Brain pericyte (primary cell): ENCODE measurements around the gene PAFAH1B2.

Experiments used
- DNase-seq: peaks from one replicate; pipeline ENCODE4 v3.0.0-alpha.2; 2012; ENCODE audit warnings: low read depth, low spot score

The PAFAH1B2 gene

DNA sequence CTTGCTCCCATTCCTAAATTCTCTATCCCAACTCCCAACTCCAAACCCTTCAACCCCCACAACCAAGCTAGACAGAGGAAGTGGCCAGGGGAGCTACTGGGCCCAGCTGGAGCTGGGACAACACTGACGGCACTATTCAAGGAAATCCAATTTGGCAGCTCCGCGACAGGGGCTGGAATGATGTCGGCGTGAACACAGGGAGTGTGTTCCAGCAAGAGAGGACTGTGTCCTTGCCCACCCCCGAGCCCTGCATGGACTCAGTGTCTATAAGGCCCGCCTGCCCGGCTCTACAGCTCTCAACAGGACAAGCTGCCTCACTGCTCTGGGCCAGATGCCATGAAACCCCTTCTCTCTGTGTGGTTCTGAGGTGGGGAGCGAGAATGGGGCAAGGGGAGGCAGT lies 76.5 kb downstream of the PAFAH1B2 start:
- DNase-seq, result no peak

DNA sequence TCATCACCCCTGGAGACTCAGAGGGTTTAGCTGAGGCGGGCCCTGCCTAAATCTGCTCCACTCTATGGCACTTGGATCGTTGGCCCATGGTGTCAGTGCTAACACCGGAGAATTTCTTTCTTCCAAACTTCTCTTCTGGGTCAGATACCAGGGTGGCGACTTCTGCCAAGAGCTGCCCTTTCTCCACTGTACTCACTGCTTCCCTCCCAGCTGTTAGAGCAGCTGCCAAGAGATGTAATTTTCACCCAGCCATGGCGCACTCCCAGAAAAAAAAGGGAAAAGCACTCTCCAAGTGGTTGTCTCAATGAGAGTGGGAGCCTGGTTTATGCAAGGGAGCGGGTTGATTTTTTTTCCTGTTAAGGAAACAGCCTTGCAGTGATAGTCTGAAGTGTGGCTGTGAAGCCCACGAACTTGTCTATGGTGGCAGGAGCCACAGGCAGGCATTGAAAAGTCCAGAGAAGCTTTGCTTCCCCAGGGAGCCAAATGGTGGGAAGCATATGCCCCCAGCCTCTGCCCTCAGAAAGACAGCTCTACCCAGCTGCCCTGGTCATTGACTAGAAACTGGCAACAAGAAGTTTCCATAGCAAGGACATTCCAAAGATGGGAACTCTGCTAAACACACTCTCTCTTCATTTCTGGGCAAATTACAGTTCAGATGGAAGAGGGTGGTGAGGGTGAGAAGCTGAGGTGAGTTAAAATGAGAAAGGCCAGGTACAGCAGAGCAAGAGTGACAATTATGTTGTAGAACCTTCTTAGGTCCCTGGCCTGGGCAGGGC lies 77.1 kb downstream of the PAFAH1B2 start:
- no peak for DNase-seq

- DNase-seq, result peak; percentile 79
Measured at GRCh38 chr11:117221775-117222517, 77.9 kb downstream of the PAFAH1B2 start.

DNA sequence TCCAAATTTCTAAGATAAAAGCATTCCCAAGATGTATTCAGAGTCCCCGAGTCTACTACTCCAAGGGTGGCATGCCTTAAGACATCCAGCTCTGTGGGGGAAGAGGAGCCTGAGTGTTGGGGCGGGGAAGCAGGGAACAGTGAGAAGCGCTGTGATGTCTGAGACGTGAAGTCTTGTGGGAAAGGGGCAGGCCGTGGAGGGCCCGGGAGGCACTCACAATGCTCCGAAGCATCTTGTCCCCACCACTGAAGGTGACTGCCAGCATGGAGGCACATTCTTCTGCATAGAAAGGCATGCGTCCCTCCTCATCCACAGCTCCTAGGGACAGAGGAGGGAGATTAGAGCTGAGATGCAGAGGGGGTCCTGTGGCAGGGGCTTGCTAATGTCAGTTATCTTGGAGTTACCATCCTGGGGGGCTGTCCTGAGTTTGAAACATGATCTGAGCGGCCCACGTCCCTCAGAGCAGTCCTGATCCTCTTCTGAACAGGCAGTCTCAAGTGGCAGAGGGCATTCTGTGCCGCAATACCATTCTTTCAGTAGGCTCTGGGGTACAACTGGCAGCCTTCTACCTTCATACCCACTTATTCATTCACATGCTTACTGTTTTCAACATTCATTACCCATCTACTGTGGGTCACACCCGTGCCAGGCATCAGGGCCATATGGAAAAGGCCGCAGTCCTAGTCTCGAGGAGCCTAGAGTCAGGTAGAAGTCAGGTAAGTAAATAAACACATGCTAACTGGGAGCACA lies 79.1 kb downstream of the PAFAH1B2 start:
- DNase-seq, result no peak

GRCh38 chr11:117223741-117224689 lies 79.9 kb downstream of the PAFAH1B2 start:
- no peak for DNase-seq

GRCh38 chr11:117225553-117226170 lies 81.6 kb downstream of the PAFAH1B2 start:
- DNase-seq, result no peak
